ENCODE measurements around the gene DENND2C. TPM values are rescaled to one million over a fixed set of nuclear protein-coding genes. Genes with fewer than 3 reads are reported as not detected.
A peak's percentile ranks its signal among the peaks of the same experiment; 100 is the strongest.

DENND2C gene, protein sequence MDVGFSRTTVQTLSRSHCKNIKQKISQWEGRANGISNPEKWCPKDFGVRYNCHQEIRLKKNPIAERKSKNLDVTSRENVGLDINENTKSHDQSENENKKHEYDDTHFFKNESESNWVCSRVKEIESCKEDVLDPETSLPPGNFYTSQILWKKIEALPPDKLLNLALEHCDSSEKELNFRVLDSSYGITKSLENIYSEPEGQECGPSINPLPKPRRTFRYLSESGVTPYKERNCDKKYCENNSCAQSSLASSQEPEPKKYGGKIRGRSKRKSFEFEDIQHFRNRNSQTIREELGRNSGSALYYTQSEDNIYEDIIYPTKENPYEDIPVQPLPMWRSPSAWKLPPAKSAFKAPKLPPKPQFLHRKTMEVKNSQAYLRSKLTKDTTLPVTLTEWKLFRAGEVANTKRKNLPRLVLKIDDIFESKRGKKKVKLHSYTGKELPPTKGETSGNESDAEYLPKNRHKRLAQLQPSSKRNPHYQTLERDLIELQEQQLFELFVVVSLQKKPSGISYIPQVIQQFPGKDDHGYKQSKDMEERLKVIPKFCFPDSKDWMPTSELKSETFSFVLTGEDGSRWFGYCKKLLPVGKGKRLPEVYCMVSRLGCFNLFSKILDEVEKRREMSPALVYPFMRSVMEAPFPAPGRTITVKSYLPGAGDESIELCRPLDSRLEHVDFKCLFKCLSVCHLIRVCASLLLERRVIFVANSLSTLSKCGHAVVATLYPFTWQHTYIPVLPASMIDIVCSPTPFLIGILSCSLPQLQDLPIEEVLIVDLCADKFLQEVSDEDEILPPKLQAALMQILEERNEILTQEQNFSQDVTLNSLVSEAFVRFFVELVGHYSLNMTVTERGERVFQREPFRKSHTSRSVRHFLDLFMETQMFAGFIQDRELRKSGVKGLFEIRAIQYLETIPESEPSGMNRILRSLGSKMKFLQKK
- total RNA-seq (8.8 TPM), polyA plus RNA-seq (1.9 TPM)

DNA sequence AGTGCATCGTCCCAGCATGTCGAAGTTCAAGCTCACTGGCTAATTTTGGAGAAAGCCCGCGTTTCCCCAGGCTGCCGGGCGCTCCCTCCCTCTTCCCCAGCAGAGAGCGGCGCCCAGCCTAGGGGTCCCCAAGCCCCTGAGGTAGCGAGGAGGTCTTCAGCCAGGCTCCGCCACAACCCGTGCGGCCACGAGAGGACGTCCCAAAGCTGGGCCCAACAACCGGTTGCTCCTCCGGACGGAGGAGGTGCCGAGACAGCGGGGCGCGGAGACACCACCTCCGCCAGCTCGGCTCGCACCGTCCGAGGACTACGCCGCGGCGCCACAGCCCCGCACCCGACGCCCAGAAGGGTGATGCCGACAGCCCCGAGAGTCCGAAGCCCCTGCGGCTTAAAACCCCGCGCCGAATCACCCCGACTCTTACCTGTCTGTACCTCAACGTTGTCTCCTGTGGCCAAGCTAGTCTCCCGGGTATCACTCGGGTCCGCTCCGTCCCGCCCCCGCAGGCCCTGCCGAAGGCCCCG is at the start of gene DENND2C:
TSS of gene DENND2C (minus strand) at position 488 of the 521 bp plus-strand sequence. CDS start 44,065 bp downstream, outside the sequence.
- peak within 1 kb of the TSS; percentile 85 for H3K27ac ChIP-seq (ENCODE audit: low read depth)
- DNase-seq (ENCODE audit: extremely low spot score): no peak
- peak within 1 kb of the TSS; percentile 60 for H3K4me3 ChIP-seq (ENCODE audit: low read depth, low read length)
- no peaks in the 10 kb centered on the region for H3K4me1 ChIP-seq (ENCODE audit: insufficient read depth)
- under 1% methylated on average over 50 of the region's 50 CpGs for WGBS
- no peaks in the 10 kb centered on the region for H3K36me3 ChIP-seq (ENCODE audit: insufficient read depth)

DNA sequence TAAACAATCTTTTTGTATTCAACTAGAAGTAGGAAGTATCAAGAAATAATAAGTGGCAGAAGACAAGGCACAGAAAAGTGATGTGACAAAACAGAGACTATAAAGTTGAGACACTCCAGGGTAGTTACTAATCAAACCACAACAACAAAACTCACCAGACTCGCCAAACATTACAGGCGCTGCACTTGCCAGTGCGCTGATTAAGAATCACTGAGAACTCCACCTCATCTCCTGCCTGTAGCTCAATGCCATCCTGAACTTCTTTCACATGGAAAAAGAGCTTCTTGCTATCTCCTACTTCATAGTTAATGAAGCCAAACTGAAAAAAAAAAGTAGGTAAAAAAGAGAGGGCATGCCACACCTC is 49.6 kb upstream of the DENND2C start:
- DNase-seq (ENCODE audit: extremely low spot score): no peak
- Histone ChIP-seq H3K4me3 (ENCODE audit: low read depth, low read length) (no peak overlapping the region), H3K36me3 (ENCODE audit: insufficient read depth) (peaks cover 17% of the 10 kb centered on the region), H3K4me1 (ENCODE audit: insufficient read depth) (no peaks in the 10 kb centered on the region), H3K27ac (ENCODE audit: low read depth) (no peak overlapping the region)
- 87% methylated on average over 3 of the region's 3 CpGs for WGBS

DNA sequence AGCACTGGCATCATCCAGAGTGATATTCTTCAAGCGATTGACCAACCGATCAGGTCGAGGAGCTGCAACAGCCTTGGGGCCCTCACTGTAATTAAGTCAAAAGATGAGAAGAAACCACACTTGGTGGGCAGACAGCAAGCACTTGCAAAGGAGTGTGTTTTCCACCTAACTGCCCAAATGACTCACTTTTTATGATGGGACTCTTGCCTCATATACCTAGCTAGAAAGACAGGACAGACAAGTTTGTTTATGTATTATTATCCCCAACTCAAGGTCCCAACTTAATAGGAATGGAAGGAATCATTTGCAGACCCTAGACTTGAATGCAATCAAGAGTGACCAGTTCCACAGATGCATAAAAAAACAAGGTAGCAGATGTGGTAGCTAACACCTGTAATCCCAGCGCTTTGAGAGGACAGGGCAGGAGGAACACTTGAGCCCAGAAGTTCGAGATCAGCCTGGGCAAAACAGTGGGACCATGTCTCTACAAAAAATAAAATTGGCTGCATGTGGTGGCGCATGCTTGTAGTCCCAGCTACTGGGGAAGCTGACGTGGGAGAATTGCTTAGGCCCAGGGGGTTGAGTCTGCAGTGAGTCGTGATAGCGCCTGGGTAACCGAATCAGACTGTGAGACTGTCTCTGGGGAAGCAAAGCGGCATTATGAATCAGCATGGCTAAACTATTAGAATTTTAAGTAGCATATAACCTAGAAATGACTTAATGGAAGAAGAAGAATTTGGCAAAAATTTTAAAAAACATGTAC is 49.0 kb upstream of the DENND2C start:
- DNase-seq (ENCODE audit: extremely low spot score): no peak
- peaks cover 15% of the 10 kb centered on the region for H3K36me3 ChIP-seq (ENCODE audit: insufficient read depth)
- no peak overlapping the region for H3K4me3 ChIP-seq (ENCODE audit: low read depth, low read length)
- H3K27ac ChIP-seq (ENCODE audit: low read depth): no peak overlapping the region
- 89% methylated on average over 11 of the region's 11 CpGs for WGBS
- H3K4me1 ChIP-seq (ENCODE audit: insufficient read depth): no peaks in the 10 kb centered on the region

DNA sequence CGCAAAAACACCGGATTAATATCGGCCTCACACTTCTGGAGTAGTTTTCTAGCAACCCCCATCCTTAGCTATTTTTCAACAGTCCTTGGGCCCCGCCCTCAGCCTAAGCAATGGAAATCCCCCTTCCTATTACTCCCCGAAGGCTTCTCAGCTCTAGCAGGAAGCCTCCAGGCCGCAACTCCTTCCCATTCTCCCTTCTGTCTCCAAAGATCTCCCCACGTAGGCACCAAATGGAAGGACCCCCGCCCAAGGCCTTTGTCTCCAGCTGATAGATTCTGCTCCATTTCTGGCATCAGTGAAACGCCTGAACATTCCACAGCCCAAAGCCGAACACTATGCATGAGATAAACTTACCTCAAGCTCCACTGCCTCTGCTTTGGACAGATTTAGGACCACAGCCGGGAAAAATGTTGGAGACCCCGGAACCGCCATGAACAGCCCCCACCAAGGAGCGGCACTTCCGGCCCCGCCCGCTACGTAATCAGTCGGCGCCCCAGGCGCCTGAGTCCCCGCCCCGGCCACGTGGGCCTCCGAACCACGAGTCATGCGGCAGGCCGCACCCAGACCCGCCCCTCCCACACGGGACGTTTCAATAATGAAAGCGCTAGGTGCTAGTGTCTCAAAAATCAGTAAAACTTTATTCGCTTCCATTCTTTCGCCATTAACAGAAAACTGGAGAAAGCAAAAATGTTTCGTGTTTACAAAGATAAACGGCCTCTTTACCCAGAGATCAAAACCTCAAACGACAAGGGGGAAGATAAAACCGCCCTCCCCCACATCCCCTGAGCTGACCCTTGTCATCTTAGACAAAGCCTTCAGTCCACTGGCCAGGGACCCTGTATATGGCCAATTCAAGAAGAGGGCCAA is 46.7 kb upstream of the DENND2C start, which contains the start of gene NRAS:
TSS of gene NRAS (minus strand) at position 468 of the 867 bp plus-strand sequence. CDS start 611 bp downstream, outside the sequence.
- peaks cover 10% of the 10 kb centered on the region for H3K36me3 ChIP-seq (ENCODE audit: insufficient read depth)

DNA sequence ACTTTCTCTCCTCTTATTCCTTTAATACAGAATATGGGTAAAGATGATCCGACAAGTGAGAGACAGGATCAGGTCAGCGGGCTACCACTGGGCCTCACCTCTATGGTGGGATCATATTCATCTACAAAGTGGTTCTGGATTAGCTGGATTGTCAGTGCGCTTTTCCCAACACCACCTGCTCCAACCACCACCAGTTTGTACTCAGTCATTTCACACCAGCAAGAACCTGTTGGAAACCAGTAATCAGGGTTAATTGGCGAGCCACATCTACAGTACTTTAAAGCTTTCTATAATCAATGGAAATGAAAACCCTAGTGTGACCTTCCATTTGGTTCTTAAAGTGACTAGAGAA is 46.1 kb upstream of the DENND2C start:
- 25% methylated on average over 4 of the region's 4 CpGs for WGBS
- Histone ChIP-seq H3K4me1 (ENCODE audit: insufficient read depth) (no peaks in the 10 kb centered on the region), H3K27ac (ENCODE audit: low read depth) (peak overlapping the region; percentile 86), H3K4me3 (ENCODE audit: low read depth, low read length) (peak overlapping the region; percentile 69), H3K36me3 (ENCODE audit: insufficient read depth) (peaks cover 10% of the 10 kb centered on the region)
- DNase-seq (ENCODE audit: extremely low spot score): no peak

More for the DNA sequence above, 46.7 kb upstream of the DENND2C start, which contains the start of gene NRAS:
- no peaks in the 10 kb centered on the region for H3K4me1 ChIP-seq (ENCODE audit: insufficient read depth)
- WGBS: under 1% methylated on average over 38 of the region's 38 CpGs
- DNase-seq (ENCODE audit: extremely low spot score): peak; percentile 85
- H3K4me3 ChIP-seq (ENCODE audit: low read depth, low read length): peak within 1 kb of the TSS; percentile 69
- H3K27ac ChIP-seq (ENCODE audit: low read depth): peak within 1 kb of the TSS; percentile 86

DNA sequence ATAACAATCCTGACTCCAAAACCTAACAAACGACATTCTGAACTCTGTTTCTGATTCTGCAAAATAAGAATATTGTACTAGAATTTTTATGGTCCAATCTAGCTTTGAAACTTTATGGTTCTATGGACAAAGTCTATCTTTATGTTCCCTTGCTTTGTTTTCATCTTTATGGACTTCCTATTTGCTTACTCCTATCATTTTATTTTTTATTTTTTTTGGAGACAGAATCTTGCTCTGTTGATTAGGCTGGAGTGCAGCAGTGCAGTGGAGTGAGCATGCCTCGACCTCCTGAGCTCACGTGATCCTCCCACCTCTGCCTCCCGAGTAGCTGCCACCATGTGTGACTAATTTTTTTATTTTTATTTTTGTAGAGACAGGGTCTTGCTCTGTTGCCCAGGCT is 43.1 kb upstream of the DENND2C start:
- DNase-seq (ENCODE audit: extremely low spot score): no peak
- Histone ChIP-seq H3K27ac (ENCODE audit: low read depth) (no peak overlapping the region), H3K36me3 (ENCODE audit: insufficient read depth) (peaks cover 6% of the 10 kb centered on the region), H3K4me1 (ENCODE audit: insufficient read depth) (no peaks in the 10 kb centered on the region), H3K4me3 (ENCODE audit: low read depth, low read length) (no peak overlapping the region)
- WGBS: 85% methylated on average over 4 of the region's 4 CpGs

DNA sequence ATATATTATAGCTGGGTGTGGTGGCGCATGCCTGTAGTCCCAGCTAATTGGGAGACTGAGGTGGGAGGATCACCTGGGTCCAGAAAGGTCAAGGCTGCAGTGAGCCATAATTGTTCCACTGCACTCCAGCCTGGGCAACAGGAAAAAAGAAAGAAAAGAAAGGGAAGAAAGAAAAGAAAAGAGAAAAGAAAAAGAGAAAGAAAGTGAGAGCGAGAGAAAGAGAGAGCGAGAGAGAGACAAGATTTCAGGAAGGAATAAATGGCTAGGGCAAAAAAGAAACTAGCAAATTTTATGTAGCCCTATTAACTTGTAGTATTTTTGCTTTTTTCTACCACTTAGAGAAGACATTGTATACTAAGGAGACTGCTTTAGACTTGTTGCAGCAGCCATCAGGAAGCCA is 40.5 kb upstream of the DENND2C start:
- no peak for DNase-seq (ENCODE audit: extremely low spot score)
- no peak overlapping the region for H3K4me3 ChIP-seq (ENCODE audit: low read depth, low read length)
- no peak overlapping the region for H3K27ac ChIP-seq (ENCODE audit: low read depth)
- peaks cover 8% of the 10 kb centered on the region for H3K36me3 ChIP-seq (ENCODE audit: insufficient read depth)
- 99% methylated on average over 3 of the region's 3 CpGs for WGBS
- H3K4me1 ChIP-seq (ENCODE audit: insufficient read depth): no peaks in the 10 kb centered on the region

DNA sequence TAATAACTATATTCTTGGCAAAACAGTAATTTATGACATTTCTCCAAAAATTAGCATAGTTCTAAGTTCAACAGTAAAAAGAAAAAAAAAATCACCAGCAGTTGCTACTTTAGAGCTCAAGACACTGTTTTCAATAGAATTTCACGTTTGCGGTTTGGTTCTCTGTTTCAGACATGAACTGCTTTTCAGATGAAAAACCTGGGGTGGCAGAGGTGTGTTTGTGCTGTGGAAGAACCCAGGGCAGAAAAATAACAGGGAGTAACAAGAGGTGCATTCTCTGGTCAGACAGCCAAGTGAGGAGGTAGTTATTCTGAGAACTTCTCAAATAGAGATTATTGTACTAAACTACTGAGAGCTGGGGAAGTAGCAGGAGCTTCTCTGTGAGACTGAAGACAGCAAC is 37.8 kb upstream of the DENND2C start:
- Histone ChIP-seq H3K4me1 (ENCODE audit: insufficient read depth) (no peaks in the 10 kb centered on the region), H3K36me3 (ENCODE audit: insufficient read depth) (peaks cover 8% of the 10 kb centered on the region)
- 94% methylated on average over 2 of the region's 2 CpGs for whole genome bisulfite sequencing

DNA sequence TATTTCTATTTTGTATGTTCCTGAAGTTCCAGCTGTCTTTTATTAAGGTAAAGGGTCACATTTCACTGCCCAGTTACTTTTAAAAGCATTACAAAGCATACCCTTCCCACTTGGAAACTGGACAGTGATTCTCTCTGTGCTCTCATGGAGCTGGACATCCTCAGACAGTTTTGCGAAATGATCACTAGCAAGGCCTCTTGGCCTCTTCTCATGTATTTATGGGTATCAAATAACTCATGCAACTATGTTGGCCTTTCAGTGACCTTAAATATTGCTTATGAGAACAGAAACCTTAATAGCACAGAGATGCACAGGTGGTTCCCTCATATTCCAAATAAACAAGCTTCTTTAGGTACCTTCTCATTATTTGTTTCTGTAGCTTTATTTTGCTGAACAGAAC is 33.4 kb upstream of the DENND2C start:
- Histone ChIP-seq H3K4me1 (ENCODE audit: insufficient read depth) (no peaks in the 10 kb centered on the region), H3K27ac (ENCODE audit: low read depth) (no peak overlapping the region), H3K36me3 (ENCODE audit: insufficient read depth) (peaks cover 3% of the 10 kb centered on the region), H3K4me3 (ENCODE audit: low read depth, low read length) (no peak overlapping the region)
- DNase-seq (ENCODE audit: extremely low spot score): no peak
- WGBS: 78% methylated on average over 1 of the region's 1 CpG

More for the DNA sequence above, 37.8 kb upstream of the DENND2C start:
- H3K27ac ChIP-seq (ENCODE audit: low read depth): no peak overlapping the region
- H3K4me3 ChIP-seq (ENCODE audit: low read depth, low read length): no peak overlapping the region
- no peak for DNase-seq (ENCODE audit: extremely low spot score)

DNA sequence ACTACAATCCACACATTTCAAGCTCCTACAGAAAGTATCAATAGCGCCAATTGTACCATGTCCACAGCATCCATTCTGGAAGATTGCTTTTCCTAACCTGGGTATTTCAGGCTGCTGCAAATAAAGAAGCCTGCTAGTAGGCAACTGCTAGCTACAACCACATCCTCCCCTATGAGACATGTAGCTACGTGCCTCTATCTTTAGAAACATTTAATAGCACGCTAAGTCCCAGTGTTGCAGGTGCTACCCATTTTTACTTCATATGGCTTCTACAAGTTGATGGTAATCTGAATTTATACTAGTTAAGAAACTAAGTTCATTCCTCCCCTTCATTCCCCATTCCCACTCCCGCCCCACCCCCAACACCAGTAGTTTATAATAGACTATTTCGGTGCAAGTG is 32.9 kb upstream of the DENND2C start:
- Histone ChIP-seq H3K4me1 (ENCODE audit: insufficient read depth) (no peaks in the 10 kb centered on the region), H3K4me3 (ENCODE audit: low read depth, low read length) (no peak overlapping the region), H3K27ac (ENCODE audit: low read depth) (no peak overlapping the region), H3K36me3 (ENCODE audit: insufficient read depth) (peaks cover 2% of the 10 kb centered on the region)
- no peak for DNase-seq (ENCODE audit: extremely low spot score)
- 86% methylated on average over 5 of the region's 5 CpGs for WGBS

DNA sequence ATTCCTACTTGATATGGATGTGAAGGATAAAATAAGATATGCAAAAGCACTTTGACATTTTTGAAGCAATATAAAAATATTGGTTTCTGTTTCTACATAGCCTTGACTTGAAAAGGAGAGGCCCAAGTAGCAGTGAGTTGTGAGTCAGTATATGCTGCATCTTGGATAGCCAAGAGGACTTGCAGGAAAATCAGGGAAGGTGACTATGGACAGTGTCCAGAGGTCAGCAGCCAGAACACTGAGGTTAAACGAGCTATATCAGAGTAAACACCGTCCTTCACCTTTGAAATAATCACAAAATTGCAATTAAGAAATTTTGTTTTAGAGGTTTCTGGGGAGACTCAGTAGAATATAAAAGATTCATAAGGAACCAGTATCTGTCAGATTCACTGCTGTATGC is 32.1 kb upstream of the DENND2C start:
- no peak for DNase-seq (ENCODE audit: extremely low spot score)
- Histone ChIP-seq H3K4me1 (ENCODE audit: insufficient read depth) (no peaks in the 10 kb centered on the region), H3K27ac (ENCODE audit: low read depth) (no peak overlapping the region), H3K4me3 (ENCODE audit: low read depth, low read length) (no peak overlapping the region), H3K36me3 (ENCODE audit: insufficient read depth) (no peaks in the 10 kb centered on the region)
- 66% methylated on average over 2 of the region's 2 CpGs for WGBS

DNA sequence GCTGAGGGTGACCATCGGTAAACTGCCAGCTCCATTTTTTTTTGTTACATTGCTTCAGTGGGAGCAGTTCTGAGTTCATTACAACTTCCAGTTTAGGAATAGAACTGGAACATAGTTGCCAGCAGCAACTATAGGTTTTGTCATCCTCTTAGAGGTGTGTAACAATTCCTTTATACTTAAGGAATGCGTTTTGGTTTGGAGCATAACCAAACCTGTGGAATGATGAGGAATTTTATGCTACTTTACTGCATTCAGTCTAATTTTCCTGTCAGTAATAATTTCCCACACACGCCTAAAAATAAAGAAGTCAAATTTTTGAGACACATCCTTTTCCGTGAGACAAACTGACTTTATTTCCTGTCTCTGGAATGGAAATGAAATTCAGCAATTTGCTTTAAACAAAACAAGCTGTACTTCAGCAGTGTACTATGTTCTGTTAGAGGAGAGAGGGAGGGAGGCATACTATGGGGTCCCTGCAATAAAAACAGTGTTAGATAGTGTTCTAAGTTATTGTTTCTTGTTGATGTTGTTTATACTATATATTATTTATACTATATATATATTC is 30.3 kb upstream of the DENND2C start:
- Histone ChIP-seq H3K27ac (ENCODE audit: low read depth) (no peak overlapping the region), H3K4me3 (ENCODE audit: low read depth, low read length) (no peak overlapping the region), H3K36me3 (ENCODE audit: insufficient read depth) (no peaks in the 10 kb centered on the region), H3K4me1 (ENCODE audit: insufficient read depth) (no peaks in the 10 kb centered on the region)
- no peak for DNase-seq (ENCODE audit: extremely low spot score)
- WGBS: 55% methylated on average over 4 of the region's 4 CpGs
